GM12892 (cell line): Measurements from ENCODE around the gene NCLN.

ENCODE experiments used
- POLR2A ChIP-seq: IDR thresholded peaks from 2 replicates; pipeline ENCODE4 v1.6.1; 2011; ENCODE audit warnings: low read depth, low read length, control low read depth
- POLR2AphosphoS5 ChIP-seq: IDR thresholded peaks from 2 replicates; pipeline ENCODE4 v1.6.1; 2011; ENCODE audit warnings: low read depth, low read length, control low read depth

GRCh38 chr19:3137119-3137518, 48.6 kb upstream of the NCLN start:
- TF ChIP-seq POLR2AphosphoS5 (no peak), POLR2A (no peak)
